Neural crest cell (in vitro differentiated cells): ENCODE results near the gene SLC43A3. TPM values are rescaled to one million over a fixed set of nuclear protein-coding genes. Genes with fewer than 3 reads are reported as not detected.

Source experiments
- DNase-seq: peaks from one replicate; pipeline ENCODE4 v3.0.0; 2021; ENCODE audit warnings: low read depth, mixed read lengths, low spot score
- H3K27ac Mint-ChIP-seq: one replicate; pipeline ENCODE4 v1.8.0; 2021; ENCODE audit warnings: mild to moderate bottlenecking, mixed read lengths; ENCODE audit not compliant: unreplicated experiment
- H3K27me3 Mint-ChIP-seq: 2 replicates; pipeline ENCODE4 v1.8.0; 2021; ENCODE audit warnings: low read depth, mild to moderate bottlenecking, mixed read lengths
- H3K36me3 Mint-ChIP-seq: 2 replicates; pipeline ENCODE4 v1.8.0; 2021; ENCODE audit warnings: low read depth, mild to moderate bottlenecking, mixed read lengths
- H3K4me1 Mint-ChIP-seq: 2 replicates; pipeline ENCODE4 v1.8.0; 2021; ENCODE audit warnings: mixed read lengths
- H3K4me3 Mint-ChIP-seq: one replicate; pipeline ENCODE4 v1.8.0; 2021; ENCODE audit warnings: mild to moderate bottlenecking, mixed read lengths
- H3K9me3 Mint-ChIP-seq: 2 replicates; pipeline ENCODE4 v1.8.0; 2021; ENCODE audit warnings: mixed read lengths
- CTCF ChIP-seq: fragments of 200-600 bp; sonication (generic); conservative IDR thresholded peaks from 2 replicates; pipeline ENCODE4 v1.5.0; 2021; ENCODE audit warnings: antibody characterized with exemption, mild to moderate bottlenecking
- total RNA-seq: library from RNA; stranded (reverse); gene quantifications from 2 replicates; pipeline ENCODE4 v1.2.1, GENCODE V29; 2021

The SLC43A3 gene
- total RNA-seq, 1 donor from 2014 or later: 52.9 TPM

GRCh38 chr11:57474017-57474802 lies 47.3 kb upstream of the SLC43A3 start:
- no peak for DNase-seq
- Mint-ChIP-seq H3K27me3 (peaks cover 80% of the 10 kb centered on the region), H3K36me3 (no peaks in the 10 kb centered on the region), H3K9me3 (no peaks in the 10 kb centered on the region), H3K4me3 (no peak overlapping the region), H3K4me1 (peaks cover 6% of the 10 kb centered on the region), H3K27ac (peak overlapping the region; percentile 43)
- TF ChIP-seq CTCF: no peak

GRCh38 chr11:57473285-57473841 lies 46.4 kb upstream of the SLC43A3 start:
- TF ChIP-seq CTCF: no peak
- H3K9me3 Mint-ChIP-seq: no peaks in the 10 kb centered on the region
- H3K27ac Mint-ChIP-seq: no peak overlapping the region
- no peak for DNase-seq
- no peak overlapping the region for H3K4me3 Mint-ChIP-seq
- H3K27me3 Mint-ChIP-seq: peaks cover 76% of the 10 kb centered on the region
- no peaks in the 10 kb centered on the region for H3K4me1 Mint-ChIP-seq
- H3K36me3 Mint-ChIP-seq: no peaks in the 10 kb centered on the region

- H3K27me3 Mint-ChIP-seq: peaks cover 62% of the 10 kb centered on the region
- H3K9me3 Mint-ChIP-seq: no peaks in the 10 kb centered on the region
- no peaks in the 10 kb centered on the region for H3K36me3 Mint-ChIP-seq
- no peak overlapping the region for H3K4me3 Mint-ChIP-seq
- TF ChIP-seq CTCF: no peak
- no peak for DNase-seq
- no peak overlapping the region for H3K27ac Mint-ChIP-seq
- H3K4me1 Mint-ChIP-seq: no peaks in the 10 kb centered on the region
Observed at GRCh38 chr11:57471496-57471895, 44.6 kb upstream of the SLC43A3 start.

- Mint-ChIP-seq H3K4me1 (peaks cover under 1% of the 10 kb centered on the region), H3K9me3 (no peaks in the 10 kb centered on the region), H3K27ac (no peak overlapping the region), H3K4me3 (no peak overlapping the region), H3K36me3 (no peaks in the 10 kb centered on the region), H3K27me3 (peaks cover 43% of the 10 kb centered on the region)
- no peak for DNase-seq
- TF ChIP-seq CTCF: no peak
Observed at GRCh38 chr11:57469268-57469667, 42.3 kb upstream of the SLC43A3 start.

- no peak for TF ChIP-seq CTCF
- Mint-ChIP-seq H3K27me3 (peaks cover 41% of the 10 kb centered on the region), H3K9me3 (no peaks in the 10 kb centered on the region), H3K27ac (no peak overlapping the region), H3K4me1 (peaks cover 8% of the 10 kb centered on the region), H3K4me3 (no peak overlapping the region), H3K36me3 (no peaks in the 10 kb centered on the region)
- DNase-seq: no peak
Observed at GRCh38 chr11:57468276-57468675, 41.4 kb upstream of the SLC43A3 start.
